Inferior parietal cortex (tissue), 1 donor: ENCODE measurements around the gene YTHDC2.
A peak's percentile ranks its signal among the peaks of the same experiment; 100 is the strongest.
"Not testable (repeated sequence)": the region's sequence is repeated elsewhere in the genome, so short reads cannot be mapped to it uniquely, and the experiment has no call there.

Experiments
- DNase-seq: peaks from one replicate; pipeline ENCODE4 v3.0.0-alpha.2; 2016; ENCODE audit errors: extremely low spot score

The YTHDC2 gene

GRCh38 chr5:113601423-113601822 is 87.9 kb downstream of the YTHDC2 start:
- DNase-seq: no peak

GRCh38 chr5:113603246-113603645 is 89.8 kb downstream of the YTHDC2 start:
- DNase-seq: not testable (repeated sequence)

DNA sequence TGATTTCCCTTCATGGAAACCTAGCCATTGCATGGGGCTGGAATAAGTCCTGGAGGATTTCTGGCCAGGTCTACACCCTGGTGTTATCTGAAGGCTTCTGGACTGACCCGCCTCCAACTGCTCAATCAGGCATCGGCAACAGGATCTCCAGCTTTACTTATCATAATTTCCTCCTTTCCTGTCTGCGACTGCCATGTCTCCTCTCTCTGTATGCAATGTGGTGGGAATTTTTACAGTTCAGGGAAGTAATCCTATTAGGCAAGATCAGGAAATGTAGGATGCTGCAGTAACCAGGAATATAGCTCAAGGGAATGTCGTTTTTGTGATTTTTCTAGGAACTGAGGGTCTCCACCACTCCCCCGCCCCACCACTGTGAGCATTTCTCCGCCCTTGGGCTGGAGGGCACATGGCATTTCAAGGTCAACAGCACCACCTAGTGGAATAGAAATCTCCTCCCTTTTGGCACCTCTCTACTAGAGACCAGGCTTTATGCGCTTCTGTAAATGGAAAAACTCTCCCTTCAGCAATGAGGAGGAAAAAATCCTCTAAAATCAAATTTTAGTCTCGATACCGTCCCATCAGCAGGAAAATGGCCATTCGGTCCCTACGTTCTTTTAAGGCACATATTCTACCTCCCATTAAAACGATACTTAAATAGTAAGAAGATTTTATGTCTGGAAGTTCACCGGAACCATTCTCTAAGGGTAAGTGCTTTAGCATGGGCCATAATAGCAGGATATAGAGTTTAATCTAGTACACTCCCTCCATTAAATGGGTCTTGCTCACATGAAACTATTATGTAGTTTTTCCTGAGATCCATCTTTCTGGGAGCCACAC is 93.0 kb downstream of the YTHDC2 start:
- DNase-seq: peak; percentile 88

GRCh38 chr5:113607361-113607760 is 93.9 kb downstream of the YTHDC2 start:
- no peak for DNase-seq

DNA sequence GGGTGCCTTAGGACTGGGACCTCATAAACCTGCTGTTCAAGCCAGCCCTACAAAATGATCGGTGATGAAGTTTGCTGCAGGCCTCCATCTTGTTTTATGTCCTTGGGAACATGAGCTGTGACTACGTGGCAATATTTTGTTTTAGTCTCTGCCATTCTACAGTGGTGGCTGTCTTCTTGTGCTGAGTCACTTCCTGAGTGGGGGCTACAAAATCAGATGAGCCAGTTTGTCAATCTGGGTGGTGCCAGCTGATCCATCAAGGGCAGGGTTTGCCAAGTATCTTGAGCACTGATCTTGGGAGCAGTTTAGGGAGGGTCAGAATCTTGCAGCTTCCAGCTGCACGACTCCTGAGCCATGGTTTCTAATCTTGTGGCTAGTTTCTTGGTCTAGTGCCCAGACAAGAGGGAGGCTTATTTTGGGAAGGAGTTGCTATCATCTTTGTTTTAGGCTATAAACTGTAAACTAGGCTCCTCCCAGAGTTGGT is 94.7 kb downstream of the YTHDC2 start:
- no peak for DNase-seq

DNA sequence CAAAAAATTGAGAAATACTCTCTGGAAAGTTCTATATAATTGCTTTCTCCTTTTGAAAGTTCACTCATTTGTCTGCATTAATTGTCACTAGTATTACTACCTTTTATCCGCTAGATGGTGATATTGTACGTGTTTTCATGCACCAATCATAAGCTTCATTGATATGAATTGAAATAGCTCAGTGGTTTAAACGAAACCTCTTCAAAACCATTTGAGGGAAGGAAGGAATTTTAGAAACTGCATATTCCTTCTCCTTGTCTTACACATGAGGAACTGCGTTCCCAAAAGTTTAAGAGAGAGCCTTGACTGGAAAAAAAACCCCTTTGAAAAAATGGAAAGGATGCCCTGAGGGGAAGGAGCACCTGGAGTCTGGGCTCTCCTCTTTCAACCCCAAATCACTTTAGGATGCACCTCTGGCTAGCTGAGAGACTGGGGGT is 98.6 kb downstream of the YTHDC2 start:
- peak; percentile 55 for DNase-seq

DNA sequence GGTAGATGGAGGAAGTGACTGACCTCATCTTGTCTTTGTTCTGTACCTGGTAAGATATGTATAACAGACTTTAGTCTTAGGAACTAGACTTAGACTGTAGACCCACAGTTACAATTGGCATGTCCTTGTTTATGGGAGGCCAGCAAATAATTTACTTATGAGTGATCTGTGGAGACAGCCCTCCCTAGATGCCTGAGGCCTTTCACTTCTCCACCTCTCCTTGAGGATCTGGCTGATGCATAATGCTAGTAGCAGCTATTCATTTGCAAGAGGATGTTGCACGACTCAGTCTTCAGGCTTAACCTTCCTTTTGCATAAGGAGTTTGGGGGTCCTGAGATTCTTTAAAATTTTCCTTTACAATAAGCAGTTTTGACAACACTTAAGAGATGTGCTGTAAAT is 100.7 kb downstream of the YTHDC2 start:
- no peak for DNase-seq

DNA sequence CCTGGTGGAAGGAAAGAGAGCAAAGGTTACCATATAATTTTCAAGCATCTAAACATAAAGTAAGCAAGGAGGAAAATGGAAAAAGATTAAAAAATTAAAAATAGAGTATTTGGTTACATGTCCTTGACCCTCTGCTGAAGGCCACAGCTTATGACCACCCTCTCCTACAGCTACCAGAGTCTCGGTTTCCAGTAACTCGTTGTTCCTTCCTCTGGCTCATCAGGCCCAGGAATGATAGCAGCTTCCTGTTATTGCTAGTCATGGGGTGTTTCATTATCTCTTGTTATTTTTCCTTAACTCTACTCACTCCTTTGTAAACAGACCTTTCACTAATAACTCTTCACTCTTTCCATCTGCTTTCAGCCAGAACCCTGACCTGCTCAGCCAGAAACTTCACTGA is 102.2 kb downstream of the YTHDC2 start:
- no peak for DNase-seq

DNA sequence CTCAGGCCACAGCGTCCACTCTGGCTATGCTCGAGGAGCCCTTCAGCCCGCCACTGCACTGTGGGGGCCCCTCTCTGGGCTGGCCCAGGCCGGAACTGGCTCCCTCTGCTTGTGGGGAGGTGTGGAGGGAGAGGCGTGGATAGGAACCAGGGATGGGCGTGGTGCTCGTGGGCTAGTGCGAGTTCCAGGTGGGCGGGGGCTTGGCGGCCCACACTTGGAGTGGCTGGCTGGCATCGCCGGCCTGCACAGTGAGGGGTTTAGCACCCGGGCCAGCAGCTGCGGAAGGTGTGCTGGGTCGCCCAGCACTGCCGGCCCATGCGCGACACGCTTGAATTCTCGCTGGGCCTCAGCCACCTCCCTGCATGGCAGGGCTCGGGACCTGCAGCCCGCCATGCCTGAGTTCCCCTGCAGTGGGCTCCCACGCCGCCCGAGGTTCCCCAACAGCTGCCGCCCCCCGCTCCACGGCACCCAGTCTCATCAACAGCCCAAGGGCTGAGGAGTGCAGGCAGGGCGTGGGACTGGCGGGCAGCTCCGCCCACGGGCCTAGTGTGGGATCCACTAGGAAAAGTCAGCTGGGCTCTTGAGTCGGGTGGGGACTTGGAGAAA is 103.8 kb downstream of the YTHDC2 start:
- DNase-seq: no peak

DNA sequence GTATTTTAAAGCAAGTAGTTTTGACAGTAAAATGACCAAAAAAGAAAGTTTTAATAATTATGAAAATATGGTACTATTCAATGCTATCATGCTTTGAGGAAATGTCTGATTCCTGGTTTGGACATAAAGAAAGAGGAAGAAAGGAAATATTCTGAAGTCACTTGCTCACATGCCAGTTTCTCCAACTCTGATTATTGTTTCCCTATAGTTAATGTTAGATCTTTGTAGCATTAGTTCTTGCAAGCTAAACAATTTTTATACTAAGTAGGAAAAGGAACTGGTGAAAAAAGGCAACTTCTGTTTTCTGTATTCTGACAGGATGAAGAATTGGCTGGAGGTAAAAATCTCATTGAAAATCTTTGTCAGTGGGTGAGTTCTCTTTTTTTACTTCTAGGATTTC is 119.5 kb downstream of the YTHDC2 start:
- no peak for DNase-seq

- no peak for DNase-seq
These were observed 121.5 kb downstream of the YTHDC2 start for GRCh38 chr5:113634957-113635356.

- DNase-seq: no peak
These were observed 128.2 kb downstream of the YTHDC2 start for GRCh38 chr5:113641715-113642114.
